ENCODE data around the gene ADA.

DNA sequence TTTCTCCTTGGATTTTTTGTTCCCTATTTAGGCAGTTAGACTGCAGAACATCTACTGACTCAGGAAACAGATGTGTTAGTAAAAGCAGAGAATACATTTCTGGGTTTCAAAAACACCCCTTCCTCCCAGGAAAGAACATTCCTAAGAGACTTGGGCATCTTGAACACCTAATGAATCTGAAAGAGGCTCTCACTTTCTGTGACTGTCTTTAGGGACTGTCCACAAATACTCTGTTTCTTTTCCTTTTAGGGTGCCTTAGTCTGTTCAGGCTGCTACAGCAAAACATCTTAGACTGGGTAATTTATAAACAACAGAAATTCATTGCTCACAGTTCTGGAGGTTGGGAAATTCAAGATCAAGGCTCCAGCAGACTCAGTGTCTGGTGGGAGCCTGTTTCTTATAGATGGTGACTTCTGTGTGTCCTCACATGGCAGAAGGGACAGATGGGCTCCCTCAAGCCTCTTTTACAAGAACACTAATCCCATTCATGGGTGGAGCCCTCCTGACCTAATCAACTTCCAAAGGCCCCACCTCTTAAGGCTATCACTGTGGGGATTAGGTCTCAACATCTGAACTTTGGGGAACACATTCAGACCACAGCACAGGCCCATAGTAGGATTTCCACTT, 44.3 kb upstream of the ADA start:
- TF ChIP-seq POLR2AphosphoS5 (IDR thresholded peaks at IDR 0.05; ENCODE audit: low read depth, low read length) (no peak), REST (IDR thresholded peaks at IDR 0.05; ENCODE audit: insufficient read depth in 1 of 2, low read depth in 2 of 2, low read length in 2 of 2) (no peak)

All from PFSK-1 (cell line).